Posterior vena cava (tissue), 2 donors: ENCODE data around the gene MGMT. TPM values are rescaled to one million over a fixed set of nuclear protein-coding genes. Genes with fewer than 3 reads are reported as not detected.

Experiments used
- DNase-seq: peaks from one replicate; pipeline ENCODE4 v3.0.0-alpha.2; 2020; ENCODE audit warnings: low spot score
- intact Hi-C, 2 donors: fragments of 100-400 bp; cut with DNase I; formaldehyde crosslinking; loops; one replicate each; pipeline versions ENCODE4 v1.14.1 to v1.14.2; 2022 to 2023
- total RNA-seq, 2 donors: library from RNA; stranded (reverse); fragmentation: NEBNext Ultra II Directional; extraction: Animal tissue kit (Norgen Biotek cat#: 25700); gene quantifications; one replicate each; pipeline ENCODE4 v1.2.1, GENCODE V29; 2021
- donor health status: DM: yes; HTN: yes; CAD: no.
- donor health status: DM: yes; HTN: yes; CAD: no.

The MGMT gene
- total RNA-seq, 2 donors from 2014 or later, result 8.2 to 17.6 TPM

GRCh38 chr10:129511758-129512157, 44.7 kb downstream of the MGMT start:
- intact Hi-C loops, result no loop called here
- DNase-seq, result no peak

- intact Hi-C loops, result no loop called here
- no peak for DNase-seq
These were observed 46.3 kb downstream of the MGMT start for GRCh38 chr10:129513312-129513711.

- intact Hi-C loops, result no loop called here
- DNase-seq, result no peak
These were observed 47.8 kb downstream of the MGMT start for GRCh38 chr10:129514568-129515451.

GRCh38 chr10:129516846-129517679, 50.0 kb downstream of the MGMT start:
- intact Hi-C loops, result no loop called here
- no peak for DNase-seq

- no peak for DNase-seq
- intact Hi-C loops, result no loop called here
These were observed 50.6 kb downstream of the MGMT start for GRCh38 chr10:129517680-129518057.

GRCh38 chr10:129518793-129519192, 51.8 kb downstream of the MGMT start:
- DNase-seq, result no peak
- intact Hi-C loops, result no loop called here

GRCh38 chr10:129520440-129521080, 53.5 kb downstream of the MGMT start:
- intact Hi-C loops, result no loop called here
- DNase-seq, result no peak

GRCh38 chr10:129521161-129522025, 54.4 kb downstream of the MGMT start:
- DNase-seq, result no peak
- intact Hi-C loops, result no loop called here

GRCh38 chr10:129522041-129522585, 55.1 kb downstream of the MGMT start:
- intact Hi-C loops, result no loop called here
- no peak for DNase-seq

- no peak for DNase-seq
- intact Hi-C loops, result no loop called here
These were observed 56.1 kb downstream of the MGMT start for GRCh38 chr10:129523031-129523722.

GRCh38 chr10:129523723-129524316, 56.8 kb downstream of the MGMT start:
- intact Hi-C loops, result no loop called here

GRCh38 chr10:129524936-129525335, 57.9 kb downstream of the MGMT start:
- DNase-seq, result no peak
- intact Hi-C loops, result no loop called here

More at GRCh38 chr10:129523723-129524316, 56.8 kb downstream of the MGMT start:
- no peak for DNase-seq

GRCh38 chr10:129525401-129525801, 58.4 kb downstream of the MGMT start:
- intact Hi-C loops, result no loop called here
- no peak for DNase-seq

- no peak for DNase-seq
- intact Hi-C loops, result no loop called here
These were observed 59.9 kb downstream of the MGMT start for GRCh38 chr10:129526943-129527342.

- no peak for DNase-seq
- intact Hi-C loops, result no loop called here
These were observed 61.4 kb downstream of the MGMT start for GRCh38 chr10:129528376-129528978.

GRCh38 chr10:129530581-129530980, 63.5 kb downstream of the MGMT start:
- intact Hi-C loops, result no loop called here
- no peak for DNase-seq

- DNase-seq, result no peak
- intact Hi-C loops, result no loop called here
These were observed 64.3 kb downstream of the MGMT start for GRCh38 chr10:129531195-129531968.
